Left ventricle myocardium superior (tissue), 1 donor: ENCODE results near the gene TOMM22. TPM values are rescaled to one million over a fixed set of nuclear protein-coding genes. Genes with fewer than 3 reads are reported as not detected.
A peak's percentile ranks its signal among the peaks of the same experiment; 100 is the strongest.

ENCODE experiments used
- ATAC-seq: fragments of 200-7000 bp; cut with Tn5 transposase; one replicate; pipeline ENCODE4 v1.9.1; 2020; ENCODE audit warnings: mild to moderate bottlenecking, moderate library complexity
- DNase-seq: peaks from one replicate; pipeline ENCODE4 v3.0.0-alpha.2; 2020
- intact Hi-C: fragments of 100-400 bp; cut with micrococcal nuclease; formaldehyde crosslinking; loops from one replicate; pipeline ENCODE4 v1.11.0; 2022
- total RNA-seq: library from RNA; stranded (reverse); fragmentation: NEBNext Ultra II Directional; extraction: Animal tissue kit (Norgen Biotek cat#: 25700); gene quantifications from one replicate; pipeline ENCODE4 v1.2.1, GENCODE V29; 2021
- donor health status: DM: no; HTN: yes; CAD: no; lungs with severe emphysema.

TOMM22 gene
- total RNA-seq, 1 donor from 2014 or later, result 65.5 TPM

- intact Hi-C loops, result no loop called here
- DNase-seq, result no peak
- no peak for ATAC-seq
Measured at GRCh38 chr22:38729946-38730345, 48.2 kb downstream of the TOMM22 start.

- ATAC-seq (no peak), DNase-seq (no peak)
- intact Hi-C loops, result no loop called here
Measured at GRCh38 chr22:38730411-38730871, 48.7 kb downstream of the TOMM22 start.

- intact Hi-C loops, result no loop called here
- ATAC-seq (no peak), DNase-seq (no peak)
Measured at GRCh38 chr22:38731703-38732161, 50.0 kb downstream of the TOMM22 start.

- DNase-seq (no peak), ATAC-seq (peak; percentile 46)
- intact Hi-C loops, result no loop called here
Measured at GRCh38 chr22:38732251-38732815, 50.6 kb downstream of the TOMM22 start.

GRCh38 chr22:38733329-38733723 lies 51.6 kb downstream of the TOMM22 start:
- ATAC-seq (peak; percentile 50), DNase-seq (peak; percentile 71)
- intact Hi-C loops, result no loop called here

- peak; percentile 81 for DNase-seq
- peak; percentile 74 for ATAC-seq
- intact Hi-C loops, result no loop called here
Measured at GRCh38 chr22:38733724-38734381, 52.1 kb downstream of the TOMM22 start.

- intact Hi-C loops, result no loop called here
- DNase-seq, result no peak
- no peak for ATAC-seq
Measured at GRCh38 chr22:38734421-38735100, 52.8 kb downstream of the TOMM22 start.

Other genes with a start within 250 kb of the TOMM22 start
- 20.5 TPM for gene KCNJ4, start 226.8 kb upstream of the TOMM22 start, total RNA-seq
- gene KDELR3, start 213.9 kb upstream of the TOMM22 start, total RNA-seq, result 4.2 TPM
- 212 TPM for gene DDX17, start 175.6 kb upstream of the TOMM22 start, total RNA-seq
- 0.20 TPM for gene DMC1, start 111.8 kb upstream of the TOMM22 start, total RNA-seq
- gene FAM227A, start 25.6 kb upstream of the TOMM22 start, total RNA-seq, result 0.20 TPM
- gene CBY1, start 25.3 kb upstream of the TOMM22 start, total RNA-seq, result 32.6 TPM
- gene JOSD1, start 19.0 kb downstream of the TOMM22 start, total RNA-seq, result 17.8 TPM
- gene GTPBP1, start 24.0 kb downstream of the TOMM22 start, total RNA-seq, result 36.5 TPM
- gene SUN2, start 74.0 kb downstream of the TOMM22 start, total RNA-seq, result 109 TPM
- gene DNAL4, start 112.2 kb downstream of the TOMM22 start, total RNA-seq, result 11.6 TPM
- gene NPTXR, start 162.1 kb downstream of the TOMM22 start, total RNA-seq, result 23.4 TPM
- gene CBX6, start 190.3 kb downstream of the TOMM22 start, total RNA-seq, result 37.1 TPM